Lower leg skin (tissue), 3 donors: ENCODE measurements around the gene IGSF10.

ENCODE experiments used
- CTCF ChIP-seq, 3 donors: fragments of 450-650 bp; IDR thresholded peaks; one replicate each; pipeline ENCODE4 v1.5.1; 2016; ENCODE audit warnings: antibody characterized with exemption in 3 of 3, mild to moderate bottlenecking in 3 of 3, moderate library complexity in 2 of 3
- POLR2A ChIP-seq, 2 donors: fragments of 450-650 bp; IDR thresholded peaks; one replicate each; pipeline ENCODE4 v1.6.1; 2016 to 2017; ENCODE audit warnings: antibody characterized with exemption in 2 of 2, mild to moderate bottlenecking in 1 of 2, moderate library complexity in 1 of 2

GRCh38 chr3:151462991-151463390 lies 2.1 kb upstream of the IGSF10 start:
- TF ChIP-seq CTCF (IDR thresholded peaks at IDR 0.05): no peak
- TF ChIP-seq POLR2A (IDR thresholded peaks at IDR 0.05): no peak
